ENCODE data around the gene SPAG6.

GRCh38 chr10:22343731-22344130 lies 1.6 kb upstream of the SPAG6 start:
- TF ChIP-seq, protein P1, sequence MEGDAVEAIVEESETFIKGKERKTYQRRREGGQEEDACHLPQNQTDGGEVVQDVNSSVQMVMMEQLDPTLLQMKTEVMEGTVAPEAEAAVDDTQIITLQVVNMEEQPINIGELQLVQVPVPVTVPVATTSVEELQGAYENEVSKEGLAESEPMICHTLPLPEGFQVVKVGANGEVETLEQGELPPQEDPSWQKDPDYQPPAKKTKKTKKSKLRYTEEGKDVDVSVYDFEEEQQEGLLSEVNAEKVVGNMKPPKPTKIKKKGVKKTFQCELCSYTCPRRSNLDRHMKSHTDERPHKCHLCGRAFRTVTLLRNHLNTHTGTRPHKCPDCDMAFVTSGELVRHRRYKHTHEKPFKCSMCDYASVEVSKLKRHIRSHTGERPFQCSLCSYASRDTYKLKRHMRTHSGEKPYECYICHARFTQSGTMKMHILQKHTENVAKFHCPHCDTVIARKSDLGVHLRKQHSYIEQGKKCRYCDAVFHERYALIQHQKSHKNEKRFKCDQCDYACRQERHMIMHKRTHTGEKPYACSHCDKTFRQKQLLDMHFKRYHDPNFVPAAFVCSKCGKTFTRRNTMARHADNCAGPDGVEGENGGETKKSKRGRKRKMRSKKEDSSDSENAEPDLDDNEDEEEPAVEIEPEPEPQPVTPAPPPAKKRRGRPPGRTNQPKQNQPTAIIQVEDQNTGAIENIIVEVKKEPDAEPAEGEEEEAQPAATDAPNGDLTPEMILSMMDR (IDR thresholded peaks at IDR 0.05 in 2 of 3, conservative IDR thresholded peaks at IDR 0.05 in 1 of 3; ENCODE audit: insufficient read depth in 2 of 3, low read depth in 1 of 3, low read length in 3 of 3), result no peak
- TF ChIP-seq ZNF695 (CRISPR knock-in tag; IDR thresholded peaks at IDR 0.05) (no peak), REST (IDR thresholded peaks at IDR 0.05; ENCODE audit: borderline replicate concordance) (no peak), REST (CRISPR knock-in tag; IDR thresholded peaks at IDR 0.05; ENCODE audit: low read depth) (no peak), EZH2 (IDR thresholded peaks at IDR 0.05; ENCODE audit: borderline replicate concordance, low read depth, low read length) (no peak), TEAD4 (IDR thresholded peaks at IDR 0.05; ENCODE audit: low read length) (no peak), TEAD4 (CRISPR knock-in tag; IDR thresholded peaks at IDR 0.05; ENCODE audit: borderline replicate concordance) (no peak), GABPA (tag; conservative IDR thresholded peaks at IDR 0.05; ENCODE audit: low read depth) (no peak), HCFC1 (IDR thresholded peaks at IDR 0.05; ENCODE audit: low read depth, low read length) (no peak), YBX1 (IDR thresholded peaks at IDR 0.05) (no peak), FOXJ3 (CRISPR knock-in tag; IDR thresholded peaks at IDR 0.05) (no peak), LEF1 (IDR thresholded peaks at IDR 0.05) (no peak), ZSCAN32 (CRISPR knock-in tag; IDR thresholded peaks at IDR 0.05) (no peak), AFF4 (CRISPR knock-in tag; IDR thresholded peaks at IDR 0.05) (no peak), MYC (IDR thresholded peaks at IDR 0.05; ENCODE audit: low read depth, low read length) (no peak), MYC (CRISPR knock-in tag; IDR thresholded peaks at IDR 0.05; ENCODE audit: borderline replicate concordance, low read depth) (no peak)
